K562 (cell line): ENCODE measurements around the gene DACT3.

Experiments used
- CHD2 ChIP-seq: IDR thresholded peaks from 2 replicates; pipeline ENCODE4 v1.6.1; 2011; ENCODE audit warnings: low read depth, low read length
- CHD4 ChIP-seq: fragments of 200-600 bp; sonication (generic); IDR thresholded peaks from 3 replicates; pipeline ENCODE4 v1.6.1; 2012; ENCODE audit warnings: low read depth, mild to moderate bottlenecking, mixed read lengths, low read length, inconsistent platforms; ENCODE audit not compliant: insufficient read depth, insufficient replicate concordance, poor library complexity, severe bottlenecking
- EGR1 ChIP-seq: fragments of 450-650 bp; conservative IDR thresholded peaks from 2 replicates; pipeline ENCODE4 v1.6.1; 2017; ENCODE audit warnings: mild to moderate bottlenecking
- FOXM1 ChIP-seq, 2 experiments: fragments of 450-650 bp in 1 of 2; sonication (generic) in 1 of 2; formaldehyde crosslinking in 1 of 2; IDR thresholded peaks; 2 replicates each; pipeline versions ENCODE4 v1.6.1 to v1.9.0; 2017 to 2022; ENCODE audit warnings: low read depth in 2 of 2, mild to moderate bottlenecking in 2 of 2, missing genetic modification reagents in 1 of 2, moderate library complexity in 1 of 2
- MEIS2 ChIP-seq: fragments of 450-650 bp; IDR thresholded peaks from 2 replicates; pipeline ENCODE4 v1.6.1; 2014; ENCODE audit warnings: mild to moderate bottlenecking; ENCODE audit not compliant: partially characterized antibody
- RAD21 ChIP-seq, 2 experiments: fragments of 250-450 bp in 1 of 2; fragments of 450-650 bp in 1 of 2; sonication (Bioruptor Pico) in 1 of 2; formaldehyde crosslinking in 1 of 2; IDR thresholded peaks in 1 of 2; conservative IDR thresholded peaks in 1 of 2; 2 replicates each; pipeline versions ENCODE4 v1.4.0 to v1.8.0; 2020 to 2022; ENCODE audit warnings: mild to moderate bottlenecking in 2 of 2, moderate library complexity in 1 of 2
- RFX1 ChIP-seq: fragments of 450-650 bp; IDR thresholded peaks from 2 replicates; pipeline ENCODE4 v1.6.1; 2016; ENCODE audit warnings: mild to moderate bottlenecking, moderate library complexity
- YY1 ChIP-seq, 3 experiments: IDR thresholded peaks; 2 replicates each; pipeline ENCODE4 v1.6.1; 2011; ENCODE audit warnings: low read length in 2 of 3, mild to moderate bottlenecking in 2 of 3, moderate library complexity in 2 of 3, borderline replicate concordance in 1 of 3, control low read depth in 1 of 3, low read depth in 1 of 3; ENCODE audit not compliant: insufficient read depth in 3 of 3, insufficient replicate concordance in 2 of 3, control insufficient read depth in 1 of 3, insufficient read length in 1 of 3; ENCODE audit errors: extremely low read depth in 1 of 3
- ZFP36 ChIP-seq: fragments of 150-350 bp; IDR thresholded peaks from 2 replicates; pipeline ENCODE4 v1.6.1; 2018; ENCODE audit warnings: low read length, low read depth; ENCODE audit not compliant: partially characterized antibody
- ZKSCAN8 ChIP-seq: fragments of 200-800 bp; sonication (Bioruptor generic); IDR thresholded peaks from 2 replicates; pipeline ENCODE4 v1.6.1; 2016; ENCODE audit warnings: missing genetic modification characterization, missing compliant biosample characterization
- ZNF707 ChIP-seq: fragments of 250-450 bp; sonication (Bioruptor Pico); conservative IDR thresholded peaks from 2 replicates; pipeline ENCODE4 v1.8.0; 2022; ENCODE audit warnings: inconsistent platforms, mild to moderate bottlenecking, moderate library complexity
- TF ChIP-seq, protein P1 (sequence below): fragments of 450-650 bp; IDR thresholded peaks from 2 replicates; pipeline ENCODE4 v1.6.1; 2016; ENCODE audit warnings: mild to moderate bottlenecking

DNA sequence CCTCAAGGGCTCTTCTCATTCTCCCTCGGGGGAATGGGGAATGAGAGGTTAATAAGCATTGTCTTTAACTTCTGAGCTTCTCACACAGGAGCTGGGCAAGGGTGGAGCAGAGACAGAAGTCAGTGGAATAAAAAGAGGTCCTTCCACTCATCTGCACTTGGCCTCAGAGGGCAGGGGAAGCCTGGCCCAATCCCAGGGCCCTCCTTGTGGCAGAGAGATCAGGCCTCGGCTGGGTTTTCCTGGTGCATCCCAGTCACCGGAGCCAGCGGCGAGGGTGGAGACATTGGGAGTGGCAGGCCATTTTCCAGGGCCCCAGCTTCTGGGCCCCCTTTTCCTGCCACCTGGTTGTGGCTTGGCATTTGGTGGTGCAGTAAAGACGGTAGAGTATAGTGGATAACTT, 49.2 kb downstream of the DACT3 start:
- no peak for TF ChIP-seq CHD4
- no peak for TF ChIP-seq ZNF707 (CRISPR knock-in tag)
- TF ChIP-seq EGR1 = no peak
- TF ChIP-seq ZFP36 = no peak
- no peak for TF ChIP-seq MEIS2
- no peak for TF ChIP-seq FOXM1 (IDR thresholded peaks at IDR 0.05; ENCODE audit: low read depth)
- TF ChIP-seq FOXM1 (CRISPR knock-in tag; IDR thresholded peaks at IDR 0.05; ENCODE audit: low read depth) = no peak
- TF ChIP-seq ZKSCAN8 (CRISPR knock-in tag) = no peak
- no peak for TF ChIP-seq RFX1
- no peak for TF ChIP-seq RAD21 (CRISPR knock-in tag; conservative IDR thresholded peaks at IDR 0.05 in 1 of 2, IDR thresholded peaks at IDR 0.05 in 1 of 2)
- TF ChIP-seq, protein P1, sequence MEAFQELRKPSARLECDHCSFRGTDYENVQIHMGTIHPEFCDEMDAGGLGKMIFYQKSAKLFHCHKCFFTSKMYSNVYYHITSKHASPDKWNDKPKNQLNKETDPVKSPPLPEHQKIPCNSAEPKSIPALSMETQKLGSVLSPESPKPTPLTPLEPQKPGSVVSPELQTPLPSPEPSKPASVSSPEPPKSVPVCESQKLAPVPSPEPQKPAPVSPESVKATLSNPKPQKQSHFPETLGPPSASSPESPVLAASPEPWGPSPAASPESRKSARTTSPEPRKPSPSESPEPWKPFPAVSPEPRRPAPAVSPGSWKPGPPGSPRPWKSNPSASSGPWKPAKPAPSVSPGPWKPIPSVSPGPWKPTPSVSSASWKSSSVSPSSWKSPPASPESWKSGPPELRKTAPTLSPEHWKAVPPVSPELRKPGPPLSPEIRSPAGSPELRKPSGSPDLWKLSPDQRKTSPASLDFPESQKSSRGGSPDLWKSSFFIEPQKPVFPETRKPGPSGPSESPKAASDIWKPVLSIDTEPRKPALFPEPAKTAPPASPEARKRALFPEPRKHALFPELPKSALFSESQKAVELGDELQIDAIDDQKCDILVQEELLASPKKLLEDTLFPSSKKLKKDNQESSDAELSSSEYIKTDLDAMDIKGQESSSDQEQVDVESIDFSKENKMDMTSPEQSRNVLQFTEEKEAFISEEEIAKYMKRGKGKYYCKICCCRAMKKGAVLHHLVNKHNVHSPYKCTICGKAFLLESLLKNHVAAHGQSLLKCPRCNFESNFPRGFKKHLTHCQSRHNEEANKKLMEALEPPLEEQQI = no peak
- no peak for TF ChIP-seq CHD2
- TF ChIP-seq YY1 (IDR thresholded peaks at IDR 0.05; ENCODE audit: borderline replicate concordance in 1 of 3, control insufficient read depth in 1 of 3, extremely low read depth in 1 of 3, insufficient read depth in 3 of 3, insufficient read length in 1 of 3, insufficient replicate concordance in 2 of 3, low read depth in 1 of 3, low read length in 2 of 3) = no peak
